LoVo (cell line): ENCODE results near the gene SLC6A3.
"Not testable (repeated sequence)": the region's sequence is repeated elsewhere in the genome, so short reads cannot be mapped to it uniquely, and the experiment has no call there.

ENCODE experiments used
- DNase-seq: peaks from one replicate; pipeline ENCODE4 v3.0.0-alpha.2; 2016; ENCODE audit warnings: low spot score

Gene SLC6A3

DNA sequence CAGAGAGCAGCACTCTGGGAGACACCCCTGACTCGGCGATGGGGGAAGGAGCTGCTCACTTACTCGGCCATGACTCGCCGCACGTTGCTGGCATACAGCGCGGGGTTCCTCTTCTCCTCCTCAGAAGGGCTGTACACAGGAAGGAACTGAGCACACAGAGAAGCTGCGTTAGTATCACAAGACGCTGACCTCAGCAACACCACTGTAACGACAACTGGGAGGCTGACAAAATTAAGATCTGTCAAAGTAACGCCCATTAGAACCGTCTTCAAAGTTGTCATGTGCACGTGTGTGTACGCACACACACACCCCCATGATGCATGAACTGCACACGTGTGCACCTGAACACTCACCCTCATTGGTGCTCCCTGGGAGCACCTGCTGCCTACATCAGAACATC, 32.1 kb upstream of the SLC6A3 start:
- no peak for DNase-seq

DNA sequence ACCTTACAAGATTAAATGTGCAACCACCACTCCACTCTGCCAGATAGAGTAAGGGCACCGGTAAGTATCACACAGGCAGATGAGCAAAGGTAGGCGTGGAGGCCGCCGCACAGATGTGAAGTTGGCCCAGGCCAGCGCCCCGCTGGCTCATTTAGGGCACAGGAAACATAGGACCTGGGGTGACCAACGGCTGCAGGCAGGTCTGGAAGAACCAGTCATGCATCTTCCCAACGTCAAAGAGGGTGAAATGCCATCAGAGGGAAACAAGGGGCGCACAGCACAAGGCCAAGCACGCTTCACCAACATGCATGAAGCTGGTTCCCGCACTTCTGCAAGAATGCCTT, 31.7 kb upstream of the SLC6A3 start:
- DNase-seq, result no peak

DNA sequence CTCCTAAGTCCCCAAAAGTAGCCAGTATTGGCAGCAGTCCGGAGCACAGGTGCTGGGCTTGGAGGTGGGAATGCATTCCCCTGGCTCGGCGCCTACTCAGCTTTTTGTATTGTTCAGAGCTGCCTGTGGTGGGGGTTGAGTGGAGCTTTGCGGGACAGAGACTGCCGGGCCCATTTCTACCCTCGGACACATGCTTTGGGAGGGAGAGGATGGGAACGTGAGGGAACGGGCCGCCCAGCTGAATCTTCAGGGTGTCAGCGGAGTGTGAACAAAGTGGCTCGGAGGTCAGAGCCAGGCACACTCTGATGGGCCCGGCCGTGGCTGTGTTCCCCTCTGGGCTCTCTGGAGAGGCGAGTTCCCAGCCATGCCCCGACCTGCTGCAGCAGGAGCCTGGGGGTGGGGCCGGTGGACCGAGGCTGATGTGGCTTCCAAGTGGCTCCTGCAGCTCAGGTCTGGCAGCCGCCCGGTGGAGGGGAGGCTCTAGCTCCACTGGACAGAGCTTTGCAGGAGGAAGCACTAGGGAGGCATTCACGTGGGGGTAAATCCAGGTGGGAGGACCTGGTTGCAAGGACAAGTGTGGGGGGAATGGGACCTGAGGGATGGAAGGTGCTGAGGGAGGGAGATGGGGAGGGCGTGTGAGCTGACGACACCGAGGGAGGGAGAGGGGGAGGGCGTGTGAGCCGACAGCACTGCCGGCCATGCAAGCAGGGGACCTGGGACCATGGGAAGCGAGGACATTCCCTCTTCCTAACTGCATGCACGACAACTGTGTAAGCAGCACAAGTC, 31.1 kb upstream of the SLC6A3 start:
- DNase-seq, result no peak

DNA sequence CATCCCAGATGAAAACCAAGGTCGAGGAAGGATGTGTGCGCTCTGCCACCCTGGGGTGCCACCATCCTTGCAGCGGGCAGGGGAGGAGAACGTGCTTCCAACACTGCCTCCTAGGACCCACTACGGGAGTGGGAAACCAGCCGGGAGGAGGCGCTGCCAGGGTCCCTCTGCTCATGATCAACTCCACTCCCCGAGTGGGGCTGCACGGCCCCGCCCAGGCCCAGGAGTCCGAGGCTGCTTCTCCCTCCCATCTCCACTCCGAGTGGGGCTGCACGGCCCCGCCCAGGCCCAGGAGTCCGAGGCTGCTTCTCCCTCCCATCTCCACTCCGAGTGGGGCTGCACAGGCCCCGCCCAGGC, 30.3 kb upstream of the SLC6A3 start:
- DNase-seq, result not testable (repeated sequence)

DNA sequence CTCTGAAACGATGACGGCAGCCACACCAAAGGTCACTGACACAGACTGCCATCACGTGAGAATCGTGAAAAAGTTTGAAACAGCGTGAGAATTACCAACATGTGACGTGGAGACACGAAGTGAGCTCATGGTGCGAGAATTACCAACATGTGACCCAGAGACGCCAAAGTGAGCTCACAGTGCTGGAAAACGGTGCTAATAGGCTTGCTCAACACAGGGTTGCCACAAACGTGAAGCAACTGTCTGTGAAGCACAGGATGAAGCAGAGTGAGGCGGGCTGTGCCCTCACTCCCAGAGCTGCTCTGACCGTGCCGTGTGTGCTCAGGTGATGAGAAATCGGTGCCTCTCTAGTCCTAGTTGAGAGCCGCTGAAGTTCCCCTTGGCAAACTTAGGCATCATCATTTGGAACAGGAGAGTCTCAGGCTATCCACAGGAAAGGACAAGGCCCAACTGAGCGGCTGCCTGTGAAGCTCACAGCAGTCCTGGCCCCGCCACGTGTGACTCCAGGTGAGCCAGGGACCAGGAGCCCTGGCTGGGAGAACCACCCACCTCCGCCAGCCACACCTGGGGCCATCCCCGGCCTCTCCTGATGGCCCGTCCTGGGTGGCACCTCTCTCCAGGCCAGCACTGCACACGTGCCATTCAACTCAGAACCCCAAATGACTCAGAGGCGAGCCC, 29.8 kb upstream of the SLC6A3 start:
- no peak for DNase-seq

DNA sequence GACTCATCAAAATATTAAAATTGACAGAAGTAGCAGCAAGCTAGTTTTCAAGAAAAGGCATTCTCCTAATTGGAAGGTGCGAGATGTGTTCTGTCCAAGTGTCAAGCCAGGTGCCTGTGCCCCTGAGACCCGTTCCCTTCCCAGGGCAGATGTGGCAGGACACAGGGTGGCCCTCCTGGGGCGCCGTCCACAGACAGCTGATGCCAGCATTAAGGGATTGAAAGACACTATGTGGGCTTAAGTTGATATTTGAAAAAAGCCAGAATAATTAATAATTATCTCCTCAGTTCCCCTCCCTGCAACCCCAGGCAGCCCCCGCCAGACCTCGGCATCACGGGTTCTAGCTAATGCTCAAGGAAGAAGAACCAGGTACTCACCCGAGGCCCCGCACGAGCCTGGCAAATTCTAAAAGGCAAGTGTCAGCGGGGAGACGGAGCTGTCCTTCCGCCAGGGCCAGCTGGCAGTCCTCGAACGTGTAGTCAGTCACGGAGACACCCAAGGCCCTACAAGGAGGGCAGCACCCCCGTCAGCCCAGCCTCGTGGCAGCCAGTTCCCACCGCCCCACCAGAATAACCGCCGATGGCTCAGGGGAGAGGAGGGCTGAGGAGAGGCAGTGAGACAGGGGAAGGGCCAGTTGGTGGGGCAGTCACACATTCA, 29.1 kb upstream of the SLC6A3 start:
- no peak for DNase-seq

DNA sequence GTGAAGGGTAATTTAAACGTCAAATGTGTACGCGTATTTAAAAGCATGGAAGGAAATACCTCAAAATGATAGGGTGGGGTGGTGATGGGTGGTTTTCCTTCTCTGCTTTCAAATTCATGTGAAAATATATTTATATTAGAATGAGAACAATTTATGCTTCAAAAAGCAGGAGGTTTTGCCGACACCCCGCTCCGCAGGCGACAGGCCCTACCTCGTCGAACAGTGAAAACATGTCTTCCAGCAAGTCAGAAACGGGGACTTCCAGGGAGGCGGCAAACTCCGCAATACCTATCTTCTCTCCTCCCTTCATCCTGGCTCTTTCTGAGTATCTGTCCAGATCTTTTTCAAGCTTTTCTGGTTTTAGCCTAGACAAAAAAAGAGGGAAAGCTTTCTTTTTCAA, 28.5 kb upstream of the SLC6A3 start:
- no peak for DNase-seq

DNA sequence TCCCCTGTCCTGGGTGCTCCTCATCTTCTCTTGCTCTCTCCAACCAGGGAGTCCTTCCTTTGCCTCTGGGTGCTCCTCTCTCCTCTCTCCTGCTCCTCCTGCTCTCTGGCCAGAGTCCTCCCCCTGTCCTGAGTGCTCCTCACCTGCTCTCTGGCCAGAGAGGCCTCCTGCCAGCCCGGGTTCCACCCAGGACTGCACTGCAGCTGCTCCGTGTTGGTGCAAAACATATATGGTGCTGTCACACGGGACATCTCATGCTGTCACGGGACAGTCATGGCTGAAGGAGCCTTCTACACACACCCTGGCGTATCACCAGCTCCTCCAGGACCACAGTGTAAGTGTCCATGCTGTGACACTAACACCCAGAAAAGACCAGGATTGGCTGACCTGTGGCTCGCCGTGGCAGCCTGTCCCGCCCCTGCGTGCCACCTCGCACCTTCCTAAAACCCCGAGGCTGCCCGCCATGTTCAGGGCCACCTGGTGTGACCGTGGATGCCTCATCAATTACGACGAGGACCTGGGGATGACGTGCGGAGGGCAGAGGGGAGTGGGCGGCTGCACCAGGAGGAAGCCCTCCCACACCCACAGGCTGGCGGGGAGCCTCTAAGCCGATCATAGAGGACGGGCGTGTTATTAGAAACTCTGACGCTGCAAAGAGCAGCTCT, 27.9 kb upstream of the SLC6A3 start:
- no peak for DNase-seq

DNA sequence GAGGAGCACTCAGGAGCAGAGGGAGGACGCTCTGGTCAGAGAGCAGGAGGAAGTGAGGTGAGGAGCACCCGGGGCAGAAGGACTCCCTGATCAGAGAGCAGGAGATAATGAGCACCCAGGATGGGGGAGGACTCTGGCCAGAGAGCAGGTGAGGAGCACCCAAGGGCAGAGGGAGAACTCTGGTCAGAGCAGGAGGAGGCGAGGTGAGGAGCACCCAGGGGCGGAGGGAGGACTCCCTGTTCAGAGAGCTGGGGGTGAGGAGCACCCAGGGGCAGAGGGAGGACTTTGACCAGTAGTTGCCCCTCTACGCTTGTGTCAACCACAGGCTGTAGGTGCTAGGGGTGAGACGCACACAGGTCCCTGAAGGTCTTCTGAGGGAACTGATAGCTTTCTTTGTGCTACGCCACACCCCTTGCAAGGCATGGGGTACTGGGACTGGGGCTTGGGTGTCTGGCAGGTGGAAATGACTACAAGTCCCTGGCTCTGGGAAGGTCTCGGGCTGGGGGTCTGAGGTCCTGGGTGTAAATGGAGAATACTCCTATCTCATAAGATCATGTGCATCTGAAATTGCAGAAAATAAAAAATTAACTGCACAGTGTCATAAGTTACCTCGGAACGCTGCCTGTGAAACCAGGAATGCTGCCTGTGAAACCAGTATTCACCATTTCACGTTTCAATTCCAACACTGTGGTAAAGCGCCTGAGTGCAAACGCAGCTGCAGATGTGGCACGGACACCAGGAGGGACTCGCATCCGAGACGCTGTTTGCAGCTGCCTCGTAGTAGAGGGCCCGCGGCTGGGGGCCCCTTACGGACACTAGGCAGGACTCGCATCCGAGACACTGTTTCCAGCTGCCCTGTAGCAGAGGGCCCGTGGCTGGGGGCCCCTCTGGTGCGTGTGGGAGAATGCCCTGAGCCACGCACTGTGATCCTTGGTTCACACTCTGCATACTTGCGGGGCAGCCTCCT, 27.0 kb upstream of the SLC6A3 start:
- no peak for DNase-seq

DNA sequence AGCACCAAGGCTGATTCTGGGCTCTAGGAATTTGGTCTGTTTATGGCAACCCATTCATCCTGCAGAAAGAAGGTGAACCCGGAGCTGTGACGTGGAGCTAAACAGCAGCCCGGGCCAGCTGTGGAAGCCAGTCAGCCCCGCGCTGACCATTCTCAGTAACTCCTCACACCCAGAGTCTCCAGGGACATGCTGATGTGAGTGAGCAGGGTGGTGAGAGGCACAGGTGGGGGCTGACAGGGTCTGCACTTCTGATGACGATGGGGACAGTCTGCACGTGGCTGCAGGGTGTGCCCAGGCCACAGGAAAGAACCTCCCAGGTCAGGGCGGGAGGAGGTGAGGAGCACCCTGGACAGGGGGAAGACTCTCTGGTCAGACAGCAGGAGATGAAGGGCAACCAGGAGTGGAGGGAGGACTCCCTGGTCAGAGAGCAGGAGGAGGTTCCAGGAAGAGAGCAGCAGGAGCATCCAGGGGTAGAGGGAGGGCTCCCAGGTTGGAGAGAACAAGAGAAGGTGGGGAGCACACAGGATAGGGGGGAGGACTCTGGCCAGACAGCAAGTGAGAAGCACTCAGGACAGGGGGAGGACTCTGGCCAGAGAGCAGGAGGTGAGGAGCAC, 26.1 kb upstream of the SLC6A3 start:
- no peak for DNase-seq

DNA sequence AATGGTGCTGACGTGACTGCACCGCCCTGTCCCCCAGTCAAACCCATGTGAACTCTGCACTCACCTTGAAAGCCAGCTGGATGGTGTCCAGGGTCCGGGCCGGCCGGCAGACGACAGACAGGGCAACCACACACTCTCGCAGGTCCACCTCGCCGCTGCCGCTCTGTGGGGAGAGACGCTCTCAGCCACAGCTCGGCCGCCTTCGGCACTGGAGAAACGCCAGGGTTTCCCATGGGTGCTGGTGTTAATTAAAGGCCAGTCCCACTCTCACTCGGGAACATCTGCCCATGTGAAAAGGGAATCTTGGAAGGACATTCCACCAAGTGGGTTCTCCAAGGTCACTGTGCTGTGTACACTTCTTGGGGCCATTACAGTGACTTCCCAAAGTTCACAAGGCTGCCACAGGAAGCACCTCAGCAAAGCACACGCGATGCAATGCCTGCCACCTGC, 25.5 kb upstream of the SLC6A3 start:
- no peak for DNase-seq

DNA sequence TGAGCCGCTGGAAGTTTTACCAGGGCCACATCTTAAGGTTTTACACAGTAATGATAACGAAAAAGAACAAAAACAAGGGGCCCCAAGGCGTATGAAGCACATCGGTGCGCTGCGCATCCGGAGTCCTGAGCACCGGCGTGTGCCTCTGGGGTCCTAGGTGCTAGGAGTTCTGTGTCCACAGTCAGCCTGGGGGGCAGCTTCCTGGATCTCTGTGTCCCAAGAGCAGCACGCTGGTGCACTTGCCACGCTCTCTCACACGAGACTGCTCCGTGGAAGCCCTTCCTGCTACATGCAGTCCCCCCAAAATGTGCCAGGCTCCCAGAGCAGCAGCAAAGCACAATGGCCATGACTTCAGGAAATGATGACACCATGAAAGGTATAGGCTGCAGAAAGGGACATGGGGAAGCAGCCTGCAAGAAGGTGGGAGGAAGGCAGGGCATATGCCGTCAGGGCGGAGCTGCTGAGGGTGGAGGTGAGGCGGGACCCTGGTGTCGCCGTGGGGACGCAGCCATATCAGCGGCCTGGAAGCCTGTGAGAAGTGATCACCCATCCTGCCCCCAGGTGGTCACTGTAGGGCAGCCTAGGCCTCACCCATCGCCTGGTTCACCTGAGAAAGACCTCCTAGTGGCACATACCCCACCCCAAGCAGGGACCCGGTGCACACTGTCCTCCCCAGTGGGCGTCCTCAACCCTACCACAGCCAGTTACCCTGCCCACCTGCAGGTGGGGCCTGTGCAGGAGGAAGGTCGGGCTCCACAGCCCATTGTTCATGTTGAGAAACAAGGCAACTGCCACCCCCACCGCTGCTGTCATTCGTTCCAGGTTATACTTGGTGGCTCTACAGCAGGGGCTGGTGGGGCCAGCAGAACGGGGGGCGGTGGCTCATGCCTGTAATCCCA, 23.6 kb upstream of the SLC6A3 start:
- no peak for DNase-seq

DNA sequence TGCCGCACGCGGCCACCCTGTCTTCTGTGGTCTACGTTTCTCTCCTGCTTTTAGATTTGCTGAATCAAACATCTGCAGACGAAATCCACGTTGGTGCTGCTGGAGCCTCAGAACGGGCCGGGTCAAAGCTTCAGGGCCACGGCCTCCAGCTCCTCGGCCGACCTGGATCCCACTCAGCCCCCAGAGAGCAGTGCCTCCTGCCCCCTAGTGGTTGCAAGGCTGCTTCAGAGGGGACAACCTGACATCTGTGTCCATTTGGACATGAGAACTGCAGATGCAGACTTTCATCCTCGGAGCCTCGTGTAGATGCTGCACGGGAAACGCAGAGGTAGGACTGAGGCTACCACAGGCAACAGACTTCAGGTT, 23.0 kb upstream of the SLC6A3 start:
- no peak for DNase-seq

DNA sequence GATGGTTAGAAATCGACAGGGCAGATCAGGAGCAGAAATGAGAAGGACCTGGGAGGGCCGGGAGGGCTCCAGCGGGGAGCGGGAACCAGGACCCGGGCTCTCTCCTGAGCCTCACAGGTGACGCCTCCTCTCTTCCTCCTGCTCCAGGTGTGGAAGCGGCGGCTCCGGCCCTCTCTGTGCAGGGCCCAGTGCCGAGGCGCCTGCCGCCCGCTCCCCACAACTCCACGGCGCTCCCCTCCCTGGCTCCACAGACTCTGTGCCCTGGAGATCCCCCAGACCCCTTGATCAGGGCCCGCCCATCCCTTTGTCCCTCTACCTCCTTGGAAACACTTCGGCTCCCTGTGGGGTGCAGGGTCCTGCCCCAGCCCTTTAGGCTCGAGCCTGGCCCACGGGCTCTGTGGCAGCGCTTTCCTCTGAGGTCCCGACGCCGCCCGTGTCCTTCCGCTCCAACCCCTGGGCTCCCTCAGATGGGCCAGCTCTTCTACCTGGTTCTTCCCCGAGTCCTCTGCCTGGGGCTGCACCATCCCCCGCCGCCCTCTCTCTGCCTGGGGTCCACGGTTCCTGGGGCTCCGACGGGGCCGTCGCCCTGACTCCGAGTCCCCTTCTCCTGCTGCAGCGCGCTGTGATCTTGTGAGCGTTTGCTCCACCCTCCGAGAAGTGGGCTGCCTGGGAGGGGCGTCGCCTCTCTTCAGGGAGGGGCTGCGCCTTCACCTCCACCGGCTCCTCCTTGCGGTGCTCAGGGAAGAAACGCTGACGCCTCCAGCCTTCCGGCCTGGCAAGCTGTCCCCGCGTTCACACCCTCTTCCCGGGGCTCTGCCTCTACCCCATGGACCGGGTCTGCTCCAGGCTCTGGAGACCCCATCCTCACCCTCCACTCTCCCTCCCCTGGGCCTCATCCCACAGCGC, 22.4 kb upstream of the SLC6A3 start:
- no peak for DNase-seq

DNA sequence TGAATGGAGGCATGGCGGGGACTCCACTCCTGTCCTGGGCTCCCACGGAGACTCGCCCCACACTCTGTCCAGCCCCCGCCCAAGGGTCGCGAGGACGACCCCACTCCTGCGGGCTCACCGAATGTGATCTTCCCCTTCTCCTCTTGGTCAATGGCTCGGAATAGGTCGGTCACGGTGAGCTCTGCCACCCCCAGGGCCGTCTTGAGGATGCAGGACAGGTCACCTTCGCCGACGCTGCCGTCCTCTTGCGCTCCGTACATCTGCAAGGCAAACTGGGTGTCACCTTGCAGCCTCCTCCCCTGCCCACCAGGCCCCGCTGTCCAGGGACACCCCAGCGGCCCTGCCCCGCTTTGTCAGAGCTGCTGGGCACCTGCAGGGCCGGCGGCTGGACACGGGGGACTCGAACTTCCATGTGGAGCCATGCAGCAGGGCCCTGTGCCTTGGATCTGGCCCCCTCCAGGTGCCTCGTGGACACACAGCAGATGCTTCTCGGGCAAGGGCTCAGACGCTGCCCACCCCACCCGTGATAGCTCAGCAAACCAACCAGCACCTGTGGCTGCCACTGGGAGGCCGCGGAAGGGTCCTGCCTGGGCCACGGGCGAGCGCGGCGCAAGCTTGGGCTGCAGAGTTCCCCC, 21.5 kb upstream of the SLC6A3 start:
- DNase-seq, result no peak

DNA sequence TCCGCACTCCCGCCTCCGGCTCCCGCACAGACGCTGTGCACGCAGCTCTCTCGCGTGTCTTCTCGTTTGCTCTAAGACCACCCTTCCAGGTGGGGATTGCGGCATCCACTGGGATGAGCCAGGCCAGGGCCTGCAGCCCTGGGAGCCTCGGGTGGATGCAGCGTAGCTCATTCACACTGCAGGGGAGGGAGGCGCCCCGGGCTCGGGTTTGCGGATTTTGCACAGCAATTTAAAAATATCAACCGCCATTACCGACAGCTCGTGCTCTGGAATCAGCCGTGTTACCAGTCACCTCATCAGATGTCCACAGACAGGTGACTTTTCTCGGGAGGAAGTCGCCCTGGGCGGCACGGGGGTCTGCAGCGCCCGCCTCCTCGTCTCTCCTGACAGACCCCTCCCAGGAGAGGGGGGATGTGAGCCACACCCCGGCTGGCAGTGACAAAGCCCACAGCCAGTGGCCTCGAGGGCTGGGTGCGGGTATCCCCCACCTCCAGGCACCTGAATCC, 20.8 kb upstream of the SLC6A3 start:
- no peak for DNase-seq

DNA sequence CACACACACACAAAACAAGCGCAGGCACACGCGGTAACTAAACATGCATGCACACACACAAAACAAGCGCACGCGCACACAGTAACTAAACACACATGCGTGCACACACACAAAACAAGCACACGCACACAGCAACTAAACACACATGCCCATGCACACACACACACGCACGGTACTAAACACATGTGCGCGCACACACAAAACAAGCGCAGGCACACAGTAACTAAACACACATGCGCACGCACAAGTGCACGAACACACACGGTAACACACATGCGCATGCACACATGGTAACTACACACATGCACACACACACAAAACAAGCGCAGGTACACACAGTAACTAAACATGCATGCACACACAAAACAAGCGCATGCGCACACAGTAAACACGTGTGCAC, 19.9 kb upstream of the SLC6A3 start:
- DNase-seq, result no peak

DNA sequence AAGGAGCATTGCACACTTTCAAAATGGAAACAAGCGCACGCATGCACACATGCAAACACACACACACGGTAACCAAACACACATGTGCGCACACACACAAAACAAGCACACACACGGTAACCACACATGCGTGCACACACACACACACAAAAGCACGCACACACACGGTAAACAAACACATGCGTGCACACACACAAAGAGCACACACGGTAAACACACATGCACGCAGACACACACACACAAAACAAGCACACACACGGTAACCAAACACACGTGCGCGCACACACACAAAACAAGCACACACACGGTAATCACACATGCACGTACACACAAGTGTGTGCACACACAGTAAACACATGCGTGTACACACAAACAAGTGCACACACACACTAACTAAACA, 19.3 kb upstream of the SLC6A3 start:
- no peak for DNase-seq

DNA sequence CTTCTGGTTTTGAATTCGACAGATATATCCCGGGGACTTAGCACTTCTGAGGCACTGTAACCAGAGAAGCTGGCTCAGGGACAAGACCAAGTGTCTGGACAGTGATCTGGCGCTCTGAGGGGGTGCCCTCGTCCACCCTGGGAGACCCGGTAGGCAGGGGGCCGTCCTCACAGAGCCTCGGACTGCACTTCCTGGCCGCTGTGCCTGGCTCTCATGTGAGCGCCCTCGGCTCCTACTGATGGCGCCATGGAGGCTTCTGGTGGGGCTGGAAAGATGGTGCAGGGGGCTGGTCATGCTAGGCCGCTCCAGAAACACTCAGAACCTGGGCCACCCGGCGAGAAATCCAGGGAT, 18.8 kb upstream of the SLC6A3 start:
- no peak for DNase-seq
